ENCODE measurements around the gene TNS2.

Gene TNS2

GRCh38 chr12:53046655-53047220 is 3.1 kb upstream of the TNS2 start (continued):
- TF ChIP-seq ZNF280D (tag by site-specific recombination; IDR thresholded peaks at IDR 0.05) (no peak; the same call in 1 of the 2 replicates), ZNF2 (tag by site-specific recombination; IDR thresholded peaks at IDR 0.05) (peak; percentile 54; the same call in 1 of the 2 replicates), REST (tag by site-specific recombination; IDR thresholded peaks at IDR 0.05) (peak; percentile 55), ZFP41 (tag by site-specific recombination; IDR thresholded peaks at IDR 0.05; ENCODE audit: borderline replicate concordance) (no peak), ZEB2 (tag by site-specific recombination; IDR thresholded peaks at IDR 0.05) (peak; percentile 78; the same call in 1 of the 2 replicates), ZNF366 (tag by site-specific recombination; conservative IDR thresholded peaks at IDR 0.05) (peak; percentile 85), ZNF585B (tag by site-specific recombination; IDR thresholded peaks at IDR 0.05) (no peak; the same call in 1 of the 2 replicates), GLIS1 (tag by site-specific recombination; IDR thresholded peaks at IDR 0.05) (peak; percentile 82), ZBTB8A (tag by site-specific recombination; IDR thresholded peaks at IDR 0.05) (peak; percentile 90)

GRCh38 chr12:53047221-53048032 is 2.4 kb upstream of the TNS2 start:
- peak overlapping the region; percentile 84; the same call in 1 of the 2 replicates for H3K27ac ChIP-seq (ENCODE audit: extremely low read depth, low read depth, low read length)
- CTCF ChIA-PET: interaction anchor here (0.6 to 2.4 kb wide), 21 partner anchors 8 to 963 kb away, joined by 3 to 16 read pairs (median 4); partner anchors contain the start of genes EIF4B and ESPL1
- H3K4me3 ChIP-seq (ENCODE audit: low read depth, low read length): peak overlapping the region; percentile 65
- no peaks in the 10 kb centered on the region for H3K9me3 ChIP-seq (ENCODE audit: control insufficient read depth, insufficient read depth, low read depth, low read length)
- POLR2A ChIA-PET: interaction anchor here (0.5 to 2.1 kb wide), 9 partner anchors 10 to 125 kb away, joined by 3 to 11 read pairs (median 4); partner anchors contain the start of genes EIF4B and SPRYD3
- peaks cover 32% of the 10 kb centered on the region for H3K4me1 ChIP-seq (ENCODE audit: control insufficient read depth, insufficient read depth, low read length)
- peaks cover 0 to 14% of the 10 kb centered on the region in 2 experiments; a peak in 1 of 3 replicates for H3K36me3 ChIP-seq (ENCODE audit: control insufficient read depth in 2 of 2, insufficient read depth in 1 of 2, low read length in 2 of 2)
- TF ChIP-seq ZNF548 (tag by site-specific recombination; IDR thresholded peaks at IDR 0.05) (no peak), ZBTB7A (tag by site-specific recombination; IDR thresholded peaks at IDR 0.05; ENCODE audit: low read depth) (no peak; the same call in 1 of the 2 replicates), ELK4 (IDR thresholded peaks at IDR 0.05; ENCODE audit: borderline replicate concordance, low read depth, low read length) (no peak), SCRT1 (tag by site-specific recombination; IDR thresholded peaks at IDR 0.05; ENCODE audit: borderline replicate concordance) (no peak), BCL11A (tag by site-specific recombination; IDR thresholded peaks at IDR 0.05; ENCODE audit: low read depth) (0 out of 2 replicates have a peak, but pooled peaks have one; percentile 33), OVOL3 (tag by site-specific recombination; IDR thresholded peaks at IDR 0.05) (no peak), ZSCAN23 (tag by site-specific recombination; IDR thresholded peaks at IDR 0.05) (no peak), ZNF664 (tag by site-specific recombination; IDR thresholded peaks at IDR 0.05) (no peak), ZNF677 (tag by site-specific recombination; IDR thresholded peaks at IDR 0.05) (no peak), PRDM4 (tag by site-specific recombination; IDR thresholded peaks at IDR 0.05) (no peak), ZNF624 (tag by site-specific recombination; IDR thresholded peaks at IDR 0.05) (no peak), MEIS1 (CRISPR knock-in tag; IDR thresholded peaks at IDR 0.05; ENCODE audit: borderline replicate concordance) (no peak), ZNF16 (tag by site-specific recombination; IDR thresholded peaks at IDR 0.05; ENCODE audit: low read depth) (no peak), HOXD13 (CRISPR knock-in tag; IDR thresholded peaks at IDR 0.05; ENCODE audit: borderline replicate concordance) (no peak)
